Fibroblast of lung (primary cell): ENCODE results near the gene DLX4. TPM values are rescaled to one million over a fixed set of nuclear protein-coding genes. Genes with fewer than 3 reads are reported as not detected.

ENCODE experiments used
- DNase-seq, 2 donors: peaks; one replicate each; pipeline versions ENCODE4 v3.0.0 to v3.0.0-alpha.2; 2010; ENCODE audit warnings: low read depth in 2 of 2
- H2AFZ ChIP-seq: 2 replicates; pipeline ENCODE4 v1.5.1; 2012; ENCODE audit warnings: low read length, control low read depth, inconsistent platforms
- H3K27ac ChIP-seq: 2 replicates; pipeline ENCODE4 v1.5.1; 2011; ENCODE audit warnings: low read length, control low read depth; ENCODE audit not compliant: insufficient read depth
- H3K27me3 ChIP-seq: 2 replicates; pipeline ENCODE4 v1.5.1; 2011; ENCODE audit warnings: mild to moderate bottlenecking, low read length; ENCODE audit not compliant: control insufficient read depth, insufficient read depth
- H3K36me3 ChIP-seq: 2 replicates; pipeline ENCODE4 v1.5.1; 2011; ENCODE audit warnings: low read length; ENCODE audit not compliant: control insufficient read depth, insufficient read depth
- H3K4me1 ChIP-seq: 2 replicates; pipeline ENCODE4 v1.5.1; 2011; ENCODE audit warnings: low read length; ENCODE audit not compliant: control insufficient read depth, insufficient read depth; ENCODE audit errors: extremely low read depth
- H3K4me2 ChIP-seq: 2 replicates; pipeline ENCODE4 v1.5.1; 2011; ENCODE audit warnings: low read length, control low read depth; ENCODE audit not compliant: insufficient read depth; ENCODE audit errors: extremely low read depth
- H3K4me3 ChIP-seq, 4 experiments: fragments of 200-600 bp in 1 of 4; sonication (generic) in 1 of 4; replicated peaks in 1 of 4; 2 replicates each; pipeline ENCODE4 v1.5.1; 2011 to 2016; ENCODE audit warnings: low read length in 4 of 4, low read depth in 3 of 4, mild to moderate bottlenecking in 3 of 4, control low read depth in 2 of 4, inconsistent platforms in 1 of 4, mixed read lengths in 1 of 4; ENCODE audit not compliant: insufficient read depth in 1 of 4; ENCODE audit errors: control extremely low read depth in 1 of 4
- H3K79me2 ChIP-seq: 2 replicates; pipeline ENCODE4 v1.5.1; 2012; ENCODE audit warnings: mild to moderate bottlenecking, low read length, inconsistent platforms; ENCODE audit not compliant: control insufficient read depth, insufficient read depth
- H3K9ac ChIP-seq: 2 replicates; pipeline ENCODE4 v1.5.1; 2011; ENCODE audit warnings: mild to moderate bottlenecking, low read length, control low read depth; ENCODE audit not compliant: insufficient read depth
- H3K9me3 ChIP-seq: 2 replicates; pipeline ENCODE4 v1.5.1; 2012; ENCODE audit warnings: low read depth, low read length; ENCODE audit not compliant: control insufficient read depth, insufficient read depth
- H4K20me1 ChIP-seq: 2 replicates; pipeline ENCODE4 v1.5.1; 2011; ENCODE audit warnings: low read length; ENCODE audit not compliant: control insufficient read depth, insufficient read depth; ENCODE audit errors: extremely low read depth
- EZH2 ChIP-seq: IDR thresholded peaks from 2 replicates; pipeline ENCODE4 v1.5.1; 2012; ENCODE audit warnings: low read length, control low read depth, mild to moderate bottlenecking; ENCODE audit errors: missing control alignments
- polyA plus RNA-seq, 2 donors: library from polyadenylated mRNA; depleted of rRNA in 1 of 2; stranded (reverse) in 1 of 2; unstranded in 1 of 2; fragments of >200 nt; gene quantifications; 2 replicates each; pipeline ENCODE4 v1.2.1, GENCODE V29; 2011 to 2012; ENCODE audit warnings: missing spikeins in 1 of 2
- total RNA-seq: library from RNA; depleted of rRNA; stranded (reverse); fragments of >200 nt; gene quantifications from 2 replicates; pipeline ENCODE4 v1.2.1, GENCODE V29; 2014
- TF ChIP-seq, protein P1 (sequence below), 2 donors: IDR thresholded peaks in 1 of 2; conservative IDR thresholded peaks in 1 of 2; 1 replicate in 1 of 2; 2 replicates in 1 of 2; pipeline ENCODE4 v1.5.1; 2011 to 2012; ENCODE audit warnings: low read length in 2 of 2, control low read depth in 1 of 2, inconsistent platforms in 1 of 2, low read depth in 1 of 2, mild to moderate bottlenecking in 1 of 2

Gene DLX4
- total and polyA plus RNA-seq, 2 donors (not counting 1 experiment from before 2014, with no cell fraction given): not detected

DNA sequence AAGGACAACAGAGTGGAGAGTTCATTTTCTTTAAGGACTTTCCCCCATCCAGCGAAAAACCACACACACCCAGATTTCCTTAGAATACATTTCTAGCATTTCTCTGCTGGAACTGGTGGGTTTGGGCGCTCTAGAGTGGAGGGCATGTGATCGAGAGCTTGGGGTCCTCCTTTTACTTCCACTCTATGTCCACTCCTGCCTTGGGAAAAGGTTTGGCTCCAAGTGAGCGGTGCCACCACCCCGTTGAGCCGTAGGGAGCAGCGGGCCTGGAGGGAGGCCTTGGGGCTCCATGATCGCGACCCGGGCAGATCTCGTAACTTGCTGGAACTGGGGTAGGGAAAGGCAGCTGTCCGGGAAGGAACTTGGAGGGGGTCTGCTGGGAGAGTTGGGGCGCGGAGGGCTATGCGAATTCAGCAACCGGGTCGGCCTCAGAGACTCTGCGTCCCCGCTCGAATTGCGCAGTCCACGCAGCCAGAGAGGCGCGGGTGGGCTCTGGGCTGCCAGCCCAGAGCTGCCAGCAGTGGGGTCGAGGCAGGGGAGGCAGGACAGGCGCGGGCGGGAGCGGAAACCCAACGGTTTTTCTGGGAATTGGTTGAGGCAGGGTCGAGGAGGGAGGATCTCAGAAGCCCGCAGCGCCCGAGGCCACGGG is 2.3 kb downstream of the DLX4 start:
- Histone ChIP-seq H3K9me3 (no peaks in the 10 kb centered on the region), H4K20me1 (no peaks in the 10 kb centered on the region), H3K36me3 (no peaks in the 10 kb centered on the region), H3K4me3 (no peak overlapping the region), H3K4me1 (peaks cover 5% of the 10 kb centered on the region), H3K4me2 (no peak overlapping the region), H2AFZ (no peak overlapping the region), H3K79me2 (no peaks in the 10 kb centered on the region), H3K27ac (no peak overlapping the region), H3K9ac (no peak overlapping the region), H3K27me3 (peaks cover 83% of the 10 kb centered on the region)
- TF ChIP-seq, protein P1, sequence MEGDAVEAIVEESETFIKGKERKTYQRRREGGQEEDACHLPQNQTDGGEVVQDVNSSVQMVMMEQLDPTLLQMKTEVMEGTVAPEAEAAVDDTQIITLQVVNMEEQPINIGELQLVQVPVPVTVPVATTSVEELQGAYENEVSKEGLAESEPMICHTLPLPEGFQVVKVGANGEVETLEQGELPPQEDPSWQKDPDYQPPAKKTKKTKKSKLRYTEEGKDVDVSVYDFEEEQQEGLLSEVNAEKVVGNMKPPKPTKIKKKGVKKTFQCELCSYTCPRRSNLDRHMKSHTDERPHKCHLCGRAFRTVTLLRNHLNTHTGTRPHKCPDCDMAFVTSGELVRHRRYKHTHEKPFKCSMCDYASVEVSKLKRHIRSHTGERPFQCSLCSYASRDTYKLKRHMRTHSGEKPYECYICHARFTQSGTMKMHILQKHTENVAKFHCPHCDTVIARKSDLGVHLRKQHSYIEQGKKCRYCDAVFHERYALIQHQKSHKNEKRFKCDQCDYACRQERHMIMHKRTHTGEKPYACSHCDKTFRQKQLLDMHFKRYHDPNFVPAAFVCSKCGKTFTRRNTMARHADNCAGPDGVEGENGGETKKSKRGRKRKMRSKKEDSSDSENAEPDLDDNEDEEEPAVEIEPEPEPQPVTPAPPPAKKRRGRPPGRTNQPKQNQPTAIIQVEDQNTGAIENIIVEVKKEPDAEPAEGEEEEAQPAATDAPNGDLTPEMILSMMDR (conservative IDR thresholded peaks at IDR 0.05 in 1 of 2, IDR thresholded peaks at IDR 0.05 in 1 of 2; ENCODE audit: low read depth in 1 of 2, low read length in 2 of 2): no peak
- no peak for TF ChIP-seq EZH2
- no peak for DNase-seq

DNA sequence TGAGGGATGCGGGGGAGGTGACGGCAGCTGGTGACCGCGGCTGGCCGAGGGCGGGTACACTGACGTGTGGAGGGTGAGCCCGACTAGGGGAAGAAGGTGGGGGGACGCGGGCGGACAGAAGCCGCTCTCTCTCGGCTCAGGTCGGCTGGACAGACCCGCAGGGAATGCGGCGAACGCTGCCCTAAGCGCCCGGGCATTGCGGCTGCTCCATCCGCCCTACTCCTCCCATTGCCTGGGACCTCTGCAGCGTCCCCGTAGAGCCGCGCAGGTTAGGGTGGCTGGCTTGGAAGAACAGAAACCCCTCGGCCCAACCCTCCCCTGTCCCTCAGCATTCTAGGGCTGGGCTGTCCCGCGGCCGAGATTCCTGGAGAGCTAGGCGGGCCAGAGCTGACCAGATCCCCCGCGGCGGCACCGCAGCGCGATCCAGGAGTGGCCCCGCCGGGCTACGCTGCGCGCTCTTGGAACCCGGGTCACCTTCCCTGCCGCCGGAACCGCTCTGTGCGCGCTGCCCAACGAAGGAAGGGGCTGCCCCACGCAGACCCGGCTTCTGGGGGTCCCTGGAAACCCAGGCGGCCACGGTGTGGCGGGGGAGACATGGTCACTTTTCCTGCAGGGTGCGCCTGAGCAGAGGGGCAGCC is 3.0 kb downstream of the DLX4 start:
- Histone ChIP-seq H3K79me2 (no peaks in the 10 kb centered on the region), H3K9ac (no peak overlapping the region), H3K27me3 (peaks cover 76% of the 10 kb centered on the region), H3K4me3 (no peak overlapping the region), H4K20me1 (no peaks in the 10 kb centered on the region), H3K27ac (no peak overlapping the region), H3K36me3 (no peaks in the 10 kb centered on the region), H2AFZ (no peak overlapping the region), H3K9me3 (no peaks in the 10 kb centered on the region), H3K4me1 (peaks cover 5% of the 10 kb centered on the region), H3K4me2 (no peak overlapping the region)
- TF ChIP-seq, protein P1 (conservative IDR thresholded peaks at IDR 0.05 in 1 of 2, IDR thresholded peaks at IDR 0.05 in 1 of 2; ENCODE audit: low read depth in 1 of 2, low read length in 2 of 2): no peak
- TF ChIP-seq EZH2: peak; percentile 75
- DNase-seq: no peak

DNA sequence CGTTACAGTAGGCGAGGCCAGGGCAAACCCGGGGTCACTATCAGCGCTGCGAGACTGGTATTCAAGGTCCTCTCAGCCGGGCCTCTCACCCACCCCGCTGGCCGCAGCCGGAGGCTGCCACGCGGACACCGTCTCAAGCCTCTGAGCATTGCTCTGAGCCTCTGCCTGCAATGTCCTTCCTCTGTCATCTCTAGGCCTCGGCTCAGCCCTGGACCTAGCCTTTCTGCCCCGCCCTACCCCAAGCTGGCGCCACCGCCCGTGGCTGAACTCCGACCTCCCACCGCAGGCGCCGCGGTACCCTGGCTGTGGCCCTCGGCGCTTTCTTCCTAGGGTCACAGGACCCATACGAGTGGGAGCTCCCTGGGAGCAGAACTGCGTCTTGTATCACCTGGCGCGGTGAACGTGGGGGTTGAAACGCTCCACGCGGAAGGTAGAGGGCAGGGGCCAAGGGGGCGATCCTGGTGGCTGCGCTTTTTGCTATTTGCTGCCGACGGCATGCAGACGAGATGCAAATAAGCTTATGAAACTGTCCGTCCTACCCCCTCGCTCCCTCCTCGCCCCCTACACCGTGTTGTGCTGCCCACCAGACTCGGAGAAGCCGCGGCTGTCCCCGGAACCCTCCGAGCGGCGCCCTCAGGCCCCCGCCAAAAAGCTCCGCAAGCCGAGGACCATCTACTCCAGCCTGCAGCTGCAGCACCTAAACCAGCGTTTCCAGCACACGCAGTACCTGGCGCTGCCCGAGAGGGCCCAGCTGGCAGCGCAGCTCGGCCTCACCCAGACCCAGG is 3.7 kb downstream of the DLX4 start:
- Histone ChIP-seq H3K27ac (no peak overlapping the region), H3K79me2 (no peaks in the 10 kb centered on the region), H3K9me3 (no peaks in the 10 kb centered on the region), H2AFZ (no peak overlapping the region), H4K20me1 (no peaks in the 10 kb centered on the region), H3K36me3 (no peaks in the 10 kb centered on the region), H3K27me3 (peaks cover 72% of the 10 kb centered on the region), H3K4me1 (peaks cover 5% of the 10 kb centered on the region), H3K9ac (no peak overlapping the region), H3K4me2 (no peak overlapping the region), H3K4me3 (no peak overlapping the region)
- DNase-seq: no peak
- peak; percentile 98 for TF ChIP-seq EZH2
- TF ChIP-seq, protein P1 (conservative IDR thresholded peaks at IDR 0.05 in 1 of 2, IDR thresholded peaks at IDR 0.05 in 1 of 2; ENCODE audit: low read depth in 1 of 2, low read length in 2 of 2): no peak
